A172 (cell line): ENCODE results near the gene SHFL. TPM values are rescaled to one million over a fixed set of nuclear protein-coding genes. Genes with fewer than 3 reads are reported as not detected.

Experiments
- DNase-seq: peaks from one replicate; pipeline ENCODE4 v3.0.0-alpha.2; 2015; ENCODE audit warnings: low spot score
- total RNA-seq: library from RNA; depleted of rRNA; stranded (reverse); fragments of >200 nt; shearing (Covaris generic); gene quantifications from 2 replicates; pipeline ENCODE4 v1.2.3, GENCODE V29; 2014

Gene SHFL
- total RNA-seq, 1 experiment from 2014 or later, result 16.5 TPM

DNA sequence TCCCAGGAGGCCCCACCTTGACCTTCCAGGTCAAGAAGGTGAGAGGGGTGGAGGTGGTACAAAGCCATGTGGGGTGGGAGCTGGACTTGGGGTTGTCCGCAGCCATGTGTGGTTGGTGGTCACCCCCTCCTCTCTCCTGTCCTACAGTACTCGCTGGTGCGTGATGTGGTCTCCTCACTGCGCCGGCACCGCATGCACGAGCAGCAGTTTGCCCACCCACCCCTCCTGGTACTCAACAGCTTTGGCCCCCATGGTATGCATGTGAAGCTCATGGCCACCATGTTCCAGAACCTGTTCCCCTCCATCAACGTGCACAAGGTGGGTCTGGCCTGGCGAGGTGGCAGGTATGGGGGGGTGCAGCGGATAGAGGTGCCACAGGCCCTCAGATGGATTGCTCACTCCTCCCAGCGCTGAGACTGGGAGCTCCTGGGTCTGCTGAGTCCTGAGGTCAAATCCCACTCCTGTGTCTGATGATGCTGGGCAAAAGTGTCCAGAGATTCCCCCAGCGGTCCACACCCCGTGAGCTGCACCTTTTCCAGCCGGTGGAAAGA lies 21.8 kb downstream of the SHFL start:
- DNase-seq, result no peak

DNA sequence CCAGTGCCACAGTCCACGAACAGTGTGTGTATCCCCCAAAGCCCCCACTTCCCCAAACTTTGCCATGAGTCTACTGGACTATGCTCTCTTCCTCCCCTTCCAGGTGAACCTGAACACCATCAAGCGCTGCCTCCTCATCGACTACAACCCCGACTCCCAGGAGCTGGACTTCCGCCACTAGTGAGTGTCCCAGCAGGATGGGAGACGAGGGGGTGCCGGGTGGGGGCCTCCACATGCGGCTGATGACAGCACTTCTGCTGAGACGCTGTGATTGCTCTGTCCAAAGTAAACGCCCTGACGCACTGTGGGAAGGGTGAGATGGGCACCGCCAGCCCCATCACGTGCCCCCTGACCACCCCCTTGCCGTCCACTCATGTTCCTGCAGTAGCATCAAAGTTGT lies 23.4 kb downstream of the SHFL start:
- no peak for DNase-seq

DNA sequence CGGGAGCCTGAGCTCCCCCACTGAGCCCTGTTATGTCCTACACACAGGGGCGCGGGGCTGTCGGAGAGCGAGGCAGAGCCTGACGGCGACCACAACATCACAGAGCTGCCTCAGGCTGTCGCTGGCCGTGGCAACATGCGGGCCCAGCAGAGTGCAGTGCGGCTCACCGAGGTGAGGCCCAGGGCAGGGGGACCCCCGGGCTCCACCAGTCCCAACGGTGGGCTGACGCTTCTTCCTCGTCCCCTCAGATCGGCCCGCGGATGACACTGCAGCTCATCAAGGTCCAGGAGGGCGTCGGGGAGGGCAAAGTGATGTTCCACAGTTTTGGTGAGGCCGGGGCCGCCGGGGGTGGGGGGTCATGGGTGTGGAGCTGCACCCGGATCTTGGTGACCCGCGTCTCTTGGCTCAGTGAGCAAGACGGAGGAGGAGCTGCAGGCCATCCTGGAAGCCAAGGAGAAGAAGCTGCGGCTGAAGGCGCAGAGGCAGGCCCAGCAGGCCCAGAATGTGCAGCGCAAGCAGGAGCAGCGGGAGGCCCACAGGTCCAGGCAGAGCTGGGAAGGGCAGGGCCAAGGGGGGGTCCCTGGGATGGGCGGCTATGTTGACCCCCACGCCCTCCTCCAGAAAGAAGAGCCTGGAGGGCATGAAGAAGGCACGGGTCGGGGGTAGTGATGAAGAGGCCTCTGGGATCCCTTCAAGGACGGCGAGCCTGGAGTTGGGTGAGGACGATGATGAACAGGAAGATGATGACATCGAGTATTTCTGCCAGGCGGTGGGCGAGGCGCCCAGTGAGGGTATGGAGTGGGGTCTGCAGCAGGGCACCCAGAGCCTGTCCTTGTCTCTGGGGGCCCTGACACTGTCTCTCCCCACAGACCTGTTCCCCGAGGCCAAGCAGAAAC lies 24.2 kb downstream of the SHFL start:
- no peak for DNase-seq

DNA sequence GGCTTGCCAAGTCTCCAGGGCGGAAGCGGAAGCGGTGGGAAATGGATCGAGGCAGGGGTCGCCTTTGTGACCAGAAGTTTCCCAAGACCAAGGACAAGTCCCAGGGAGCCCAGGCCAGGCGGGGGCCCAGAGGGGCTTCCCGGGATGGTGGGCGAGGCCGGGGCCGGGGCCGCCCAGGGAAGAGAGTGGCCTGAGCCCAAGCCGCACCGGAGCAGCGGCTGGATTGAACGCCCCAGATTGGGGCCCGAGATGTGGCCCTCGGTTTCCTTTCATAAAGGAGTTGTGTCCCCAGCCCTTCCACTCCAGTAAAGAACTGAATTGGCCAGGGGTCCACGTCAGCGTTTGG lies 24.8 kb downstream of the SHFL start:
- no peak for DNase-seq

DNA sequence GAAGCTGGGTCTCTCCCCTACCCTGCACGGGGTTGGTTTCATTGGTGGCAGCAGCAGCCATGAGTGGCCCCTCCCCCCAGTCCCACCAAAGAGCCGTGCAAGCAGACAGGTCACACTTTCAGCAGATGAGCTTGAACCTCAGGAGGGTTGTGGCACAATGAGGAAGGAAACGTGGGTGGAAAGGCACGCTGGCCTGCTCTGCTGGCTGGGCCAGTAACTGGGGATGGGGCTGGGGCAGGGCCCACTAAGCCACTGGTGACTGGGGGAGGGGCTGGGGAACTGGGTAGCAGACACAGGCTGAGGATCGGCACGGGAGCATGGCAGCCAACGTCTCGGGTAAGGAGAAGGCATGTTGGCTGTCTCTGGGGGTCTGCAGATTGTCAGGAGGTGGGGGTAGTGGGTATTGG lies 25.3 kb downstream of the SHFL start, which contains the start of gene P2RY11:
Gene P2RY11, plus strand, starts transcription at position 289 of the 407 bp plus-strand sequence. Its CDS starts 29 bp downstream, at position 318.
- DNase-seq, result no peak

DNA sequence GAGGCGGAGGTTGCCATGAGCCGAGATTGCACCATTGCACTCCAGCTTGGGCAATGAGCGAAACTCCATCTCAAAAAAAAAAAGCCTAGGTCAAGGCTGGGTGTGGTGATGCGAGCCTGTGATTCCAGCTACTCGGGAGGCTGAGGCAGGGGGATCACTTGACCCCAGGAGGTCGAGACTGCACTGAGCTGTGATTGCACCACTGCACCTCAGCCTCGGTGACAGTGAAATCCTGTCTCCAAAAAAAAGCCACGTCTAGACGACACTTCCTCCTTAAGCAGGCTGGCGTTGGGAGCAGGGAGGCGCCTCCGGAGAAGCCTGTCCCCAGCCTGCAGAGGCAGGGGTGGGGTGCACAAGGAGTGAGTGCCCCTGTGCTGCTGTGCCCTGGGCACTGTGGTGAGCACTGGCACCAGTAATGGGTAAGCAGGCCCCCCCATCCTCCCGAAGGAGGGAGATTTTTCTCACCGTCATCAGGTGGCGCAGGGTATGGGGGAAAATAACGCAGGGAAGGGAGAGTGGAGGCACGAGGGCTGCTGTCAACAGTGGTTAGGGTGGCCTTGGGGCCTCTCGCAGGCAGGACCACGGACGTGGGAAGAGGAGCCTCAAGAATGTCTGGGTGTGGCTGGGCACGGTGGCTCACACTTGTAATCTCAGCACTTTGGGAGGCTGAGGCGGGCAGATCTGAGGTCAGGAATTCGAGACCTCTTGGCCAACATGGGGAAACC lies 26.1 kb downstream of the SHFL start:
- peak; percentile 38 for DNase-seq

DNA sequence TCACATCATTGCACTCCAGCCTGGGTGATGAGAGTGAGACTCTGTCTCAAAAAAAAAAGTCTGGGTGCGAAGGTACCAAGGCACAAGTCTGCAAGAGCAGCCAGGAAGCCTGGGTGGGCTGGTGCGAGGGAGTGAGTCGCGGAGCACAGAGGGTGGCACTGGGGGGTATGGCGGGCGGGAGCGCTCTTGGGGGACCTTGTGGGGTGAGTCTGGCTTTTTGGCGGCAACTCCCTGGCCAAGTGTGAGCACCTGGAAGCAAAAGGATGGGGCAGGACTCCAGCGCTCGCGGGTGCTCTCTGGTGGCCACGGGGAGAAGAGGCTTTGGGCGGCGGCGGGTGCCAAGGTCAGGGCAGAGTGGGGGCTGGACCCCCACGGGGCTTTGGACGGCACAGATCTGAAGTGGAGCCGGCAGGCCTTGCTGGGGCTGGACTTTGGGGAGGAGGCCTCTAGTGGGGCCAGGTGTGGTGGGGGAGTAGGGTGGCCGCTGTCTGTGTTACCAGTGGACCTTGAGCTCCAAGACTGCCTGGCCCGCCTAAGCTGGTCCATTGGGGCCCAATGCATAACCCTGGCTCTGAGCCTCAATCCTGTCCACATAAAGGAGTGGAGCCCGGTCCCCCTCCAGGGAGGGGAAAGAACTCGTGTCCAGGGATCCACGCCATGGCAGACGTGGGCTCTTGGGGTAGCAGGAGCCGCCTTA lies 26.9 kb downstream of the SHFL start:
- DNase-seq, result no peak

DNA sequence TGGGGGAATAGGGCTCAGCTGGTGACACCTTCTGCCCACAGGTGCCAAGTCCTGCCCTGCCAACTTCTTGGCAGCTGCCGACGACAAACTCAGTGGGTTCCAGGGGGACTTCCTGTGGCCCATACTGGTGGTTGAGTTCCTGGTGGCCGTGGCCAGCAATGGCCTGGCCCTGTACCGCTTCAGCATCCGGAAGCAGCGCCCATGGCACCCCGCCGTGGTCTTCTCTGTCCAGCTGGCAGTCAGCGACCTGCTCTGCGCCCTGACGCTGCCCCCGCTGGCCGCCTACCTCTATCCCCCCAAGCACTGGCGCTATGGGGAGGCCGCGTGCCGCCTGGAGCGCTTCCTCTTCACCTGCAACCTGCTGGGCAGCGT lies 27.5 kb downstream of the SHFL start:
- DNase-seq, result no peak

DNA sequence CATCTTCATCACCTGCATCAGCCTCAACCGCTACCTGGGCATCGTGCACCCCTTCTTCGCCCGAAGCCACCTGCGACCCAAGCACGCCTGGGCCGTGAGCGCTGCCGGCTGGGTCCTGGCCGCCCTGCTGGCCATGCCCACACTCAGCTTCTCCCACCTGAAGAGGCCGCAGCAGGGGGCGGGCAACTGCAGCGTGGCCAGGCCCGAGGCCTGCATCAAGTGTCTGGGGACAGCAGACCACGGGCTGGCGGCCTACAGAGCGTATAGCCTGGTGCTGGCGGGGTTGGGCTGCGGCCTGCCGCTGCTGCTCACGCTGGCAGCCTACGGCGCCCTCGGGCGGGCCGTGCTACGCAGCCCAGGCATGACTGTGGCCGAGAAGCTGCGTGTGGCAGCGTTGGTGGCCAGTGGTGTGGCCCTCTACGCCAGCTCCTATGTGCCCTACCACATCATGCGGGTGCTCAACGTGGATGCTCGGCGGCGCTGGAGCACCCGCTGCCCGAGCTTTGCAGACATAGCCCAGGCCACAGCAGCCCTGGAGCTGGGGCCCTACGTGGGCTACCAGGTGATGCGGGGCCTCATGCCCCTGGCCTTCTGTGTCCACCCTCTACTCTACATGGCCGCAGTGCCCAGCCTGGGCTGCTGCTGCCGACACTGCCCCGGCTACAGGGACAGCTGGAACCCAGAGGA lies 28.0 kb downstream of the SHFL start:
- no peak for DNase-seq

DNA sequence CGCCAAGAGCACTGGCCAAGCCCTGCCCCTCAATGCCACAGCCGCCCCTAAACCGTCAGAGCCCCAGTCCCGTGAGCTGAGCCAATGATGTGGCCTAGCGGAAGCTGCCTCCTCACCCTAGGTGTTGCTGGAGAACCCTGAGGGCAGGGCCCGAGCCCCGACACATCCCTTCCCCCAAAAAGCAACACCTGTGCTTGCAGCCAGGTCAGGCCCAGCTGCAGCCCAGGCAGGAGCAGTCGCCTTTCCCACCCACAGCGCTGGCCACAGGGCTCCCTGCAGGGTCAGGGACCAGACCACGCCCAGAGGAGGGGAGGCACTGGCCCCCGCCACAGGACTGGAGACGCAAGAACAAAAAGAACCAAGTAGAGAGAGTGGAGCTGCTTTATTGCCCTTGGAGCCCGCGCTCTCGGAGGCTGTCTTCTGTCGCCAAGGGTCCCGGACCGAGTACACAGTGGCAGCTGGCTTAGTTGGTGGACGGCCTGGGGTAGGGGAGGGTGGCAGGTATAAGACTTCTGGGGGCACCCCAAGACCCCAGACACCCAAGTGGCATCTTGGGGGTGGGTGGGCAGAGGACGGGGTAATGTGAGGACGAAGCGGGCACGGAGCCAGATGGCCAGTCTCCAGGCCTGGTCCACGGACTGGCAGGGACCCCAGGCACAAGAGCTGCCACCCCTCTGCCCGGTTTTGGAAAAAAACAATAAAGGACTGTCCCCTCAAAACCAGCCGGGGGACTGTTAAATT lies 28.7 kb downstream of the SHFL start:
- DNase-seq, result no peak

DNA sequence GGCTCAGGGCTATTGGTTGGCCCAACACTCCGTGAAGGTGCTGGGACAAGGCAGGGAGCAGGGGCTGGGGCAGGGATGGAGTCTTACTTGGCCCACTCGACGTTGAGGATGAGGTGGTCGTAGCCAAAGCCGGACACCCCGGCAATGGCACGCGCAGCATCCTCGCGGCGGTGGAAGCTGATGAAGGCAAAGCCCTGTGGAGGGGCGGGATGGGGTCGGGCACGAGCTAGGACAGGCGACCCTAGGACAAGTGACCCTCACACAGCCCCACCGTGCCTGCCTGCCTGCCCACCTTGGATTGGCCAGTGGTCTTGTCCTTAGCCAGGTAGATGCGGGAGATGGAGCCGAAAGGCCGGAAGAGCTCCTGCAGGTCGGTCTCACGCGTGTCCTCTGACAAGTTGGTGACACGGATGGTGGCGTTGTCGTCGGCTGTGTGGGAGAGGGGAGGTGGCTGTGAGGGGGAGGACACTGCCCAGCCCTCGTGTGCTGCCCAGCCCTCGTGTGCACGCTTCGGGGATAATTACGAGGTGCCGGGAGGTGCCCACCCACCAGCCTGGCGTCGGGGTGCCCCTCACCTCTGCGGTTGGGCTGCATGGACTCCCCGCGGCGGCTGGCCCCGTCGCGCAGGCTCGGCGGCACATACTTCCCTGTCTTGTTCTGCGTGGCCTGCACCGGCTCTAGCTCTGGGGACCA lies 29.4 kb downstream of the SHFL start:
- no peak for DNase-seq

DNA sequence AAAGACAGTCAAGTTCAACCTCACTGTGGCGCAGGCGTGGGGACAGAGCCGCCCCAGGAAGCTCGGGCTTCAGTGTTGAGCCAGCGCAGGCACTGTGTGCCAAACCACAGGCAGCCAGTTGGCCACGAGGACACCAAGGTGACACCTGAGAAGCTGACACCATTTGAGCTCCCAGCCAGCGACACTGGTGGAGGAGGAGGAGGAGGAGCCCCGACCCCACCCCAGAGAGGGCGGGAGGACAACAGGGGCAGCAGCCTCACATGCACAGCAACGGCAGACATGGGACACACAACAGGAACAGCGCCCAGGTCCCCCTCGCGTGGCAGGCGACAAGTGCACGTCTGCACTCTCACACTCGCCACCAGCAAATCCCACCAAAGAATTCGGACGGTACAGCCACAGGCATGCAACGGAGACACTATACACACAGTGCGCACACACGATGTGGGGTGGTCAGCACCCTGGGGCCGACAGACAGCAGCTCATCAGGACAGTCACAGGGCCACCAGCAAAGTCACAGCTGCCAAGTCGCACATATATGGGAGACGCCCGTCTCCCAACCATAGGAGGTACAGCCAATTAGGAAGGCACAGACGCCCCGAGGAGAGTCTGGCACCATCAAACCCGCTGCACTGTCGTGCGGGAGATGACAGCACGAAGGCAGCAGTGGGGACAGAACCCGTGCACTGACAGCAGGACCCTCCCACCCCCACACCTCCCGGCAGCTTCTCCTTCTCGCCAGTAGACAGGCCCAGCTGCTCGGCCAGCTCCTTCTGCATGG lies 30.2 kb downstream of the SHFL start:
- no peak for DNase-seq

DNA sequence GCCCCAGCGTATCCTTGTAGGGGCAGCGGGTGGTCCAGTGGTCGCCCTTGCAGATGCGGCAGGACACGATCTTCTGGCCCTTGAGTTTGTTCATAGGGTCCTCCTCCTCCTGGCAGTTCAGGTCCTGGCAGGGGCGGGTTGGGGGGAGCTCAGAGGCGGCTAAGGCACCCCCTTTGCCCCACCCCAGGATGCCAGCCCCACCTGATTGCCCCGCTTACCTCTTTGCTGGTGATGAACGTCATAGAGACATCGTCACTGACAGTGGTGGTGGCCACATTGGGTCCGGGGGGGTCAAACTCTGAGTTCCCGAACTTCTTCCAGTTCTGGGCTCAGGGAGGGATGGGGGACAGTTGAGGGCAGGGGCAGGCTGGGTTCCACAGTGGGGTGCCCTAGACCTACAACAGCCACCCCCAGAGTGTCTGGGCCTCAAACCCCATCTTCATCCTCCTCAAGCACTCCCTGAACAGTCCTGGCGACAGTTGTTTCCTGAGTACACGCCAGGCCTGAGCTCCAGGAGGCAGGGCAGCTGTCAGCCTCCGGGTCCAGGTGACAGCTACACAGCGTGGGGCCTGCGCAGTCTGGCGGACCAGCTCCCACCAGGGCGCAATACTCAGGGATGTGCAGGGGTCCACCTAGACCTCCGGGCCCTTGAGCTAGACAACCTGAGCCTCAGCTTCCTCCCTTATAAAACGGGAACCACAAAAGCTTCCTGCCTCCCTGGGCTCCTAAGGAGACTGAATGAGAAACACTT lies 30.9 kb downstream of the SHFL start:
- DNase-seq, result no peak

DNA sequence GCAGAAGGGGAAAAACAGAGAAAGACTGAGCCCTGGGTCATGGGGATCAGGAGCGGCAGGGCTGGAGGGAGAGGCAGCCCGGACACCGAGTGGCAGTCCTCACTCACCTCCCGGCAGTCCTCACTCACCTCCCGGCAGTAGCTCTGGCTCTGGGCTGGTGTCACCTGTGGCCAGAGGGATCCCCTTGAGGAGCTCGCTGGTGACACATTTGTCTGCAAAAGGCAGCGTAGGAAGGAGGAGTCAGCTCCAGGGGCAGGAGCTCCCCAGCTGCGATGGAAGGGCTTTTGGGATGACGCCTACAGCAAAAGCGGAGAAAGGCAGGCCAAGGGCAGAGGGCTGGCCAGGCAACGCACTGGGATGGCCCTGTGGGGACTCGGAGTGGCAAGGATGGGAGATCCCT lies 32.8 kb downstream of the SHFL start:
- DNase-seq, result no peak

DNA sequence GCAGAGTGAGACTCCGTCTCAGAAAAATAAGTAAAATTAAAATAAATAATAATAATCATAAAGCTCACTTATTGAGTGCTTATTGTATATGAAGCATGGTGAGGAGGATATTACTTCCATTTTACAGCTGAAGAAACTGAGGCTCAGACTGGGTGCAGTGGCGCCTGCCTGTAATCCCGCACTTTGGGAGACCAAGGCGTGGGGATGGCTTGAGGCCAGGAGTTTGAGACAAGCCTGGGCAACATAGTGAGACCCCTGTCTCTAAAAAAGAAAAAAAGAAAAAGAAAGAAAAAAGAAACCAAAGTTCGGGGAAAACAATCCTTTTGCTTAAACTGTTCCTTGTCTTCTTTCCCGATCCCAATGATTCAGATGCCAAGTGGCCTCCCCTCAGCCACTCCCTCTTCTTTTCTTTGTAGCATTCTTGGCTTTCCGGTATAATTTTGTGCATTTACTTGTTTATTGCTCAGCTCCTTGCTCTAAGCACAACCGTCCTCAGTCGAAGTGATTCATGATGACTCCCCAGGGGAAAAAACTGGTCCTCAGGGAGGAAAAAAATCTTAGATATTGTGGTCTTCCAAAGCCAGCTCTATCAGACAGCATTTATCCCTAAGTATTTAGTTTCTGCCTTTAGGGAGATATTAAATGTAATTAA lies 34.5 kb downstream of the SHFL start:
- peak; percentile 90 for DNase-seq

DNA sequence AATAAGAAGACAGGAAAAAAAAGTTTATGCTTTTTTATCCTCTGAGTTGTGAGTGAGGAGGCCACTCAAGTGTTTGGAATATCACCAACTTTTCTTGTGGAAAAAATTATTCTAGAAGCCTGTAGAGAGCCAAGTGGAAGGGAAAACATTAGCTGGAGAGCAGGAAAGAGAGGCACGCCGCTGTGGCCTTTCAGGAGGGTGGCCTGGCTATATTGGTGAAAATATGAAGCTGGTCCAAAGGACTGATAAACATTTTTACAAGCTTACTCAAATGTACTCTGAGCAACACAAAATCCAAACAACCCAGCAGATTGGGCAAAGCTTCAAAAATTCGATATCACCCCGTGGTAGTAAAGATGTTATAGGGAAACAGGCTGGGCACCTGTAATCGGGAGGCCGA lies 35.9 kb downstream of the SHFL start:
- DNase-seq, result no peak

DNA sequence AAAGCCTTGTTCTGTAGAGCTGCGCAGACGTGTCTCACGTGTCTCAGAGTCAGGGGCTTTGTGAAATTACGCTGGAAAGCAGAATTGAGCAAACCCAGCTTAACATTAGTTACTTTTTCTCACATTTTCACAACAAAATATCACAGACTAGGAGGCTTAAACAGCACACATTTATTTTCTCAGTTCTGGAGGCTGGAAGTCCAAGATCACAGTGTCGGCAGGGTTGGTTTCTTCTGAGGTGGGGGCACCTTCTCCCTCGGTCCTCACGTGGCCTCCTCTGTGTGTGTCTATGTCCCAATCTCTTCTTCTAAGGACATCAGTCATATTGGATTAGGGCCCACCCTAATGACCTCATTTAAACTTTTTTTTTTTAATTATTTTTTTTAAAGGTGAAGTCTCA lies 38.3 kb downstream of the SHFL start:
- no peak for DNase-seq

DNA sequence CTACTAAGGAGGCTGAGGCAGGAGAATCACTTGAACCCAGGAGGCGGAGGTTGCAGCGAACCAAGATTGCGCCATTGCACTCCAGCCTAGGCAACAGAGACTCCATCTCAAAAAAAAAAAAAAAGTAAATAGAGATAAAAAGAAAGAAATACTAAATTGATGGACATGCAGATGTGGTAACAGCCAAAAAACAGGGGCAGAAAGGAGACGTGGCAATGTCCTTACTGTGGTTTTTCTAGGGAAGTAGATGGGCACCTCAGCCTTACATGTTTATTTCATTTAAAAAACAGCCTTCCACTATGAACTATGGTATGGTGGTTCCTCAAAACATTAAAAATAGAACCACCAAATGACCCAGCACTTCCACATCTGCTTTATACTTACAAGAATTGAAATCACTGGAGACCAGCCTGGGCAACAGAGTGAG lies 40.1 kb downstream of the SHFL start:
- DNase-seq, result no peak
